Fibroblast of lung (primary cell): Measurements from ENCODE around the gene HAPLN3.

Source experiments
- EZH2 ChIP-seq: IDR thresholded peaks from 2 replicates; pipeline ENCODE4 v1.5.1; 2012; ENCODE audit warnings: low read length, control low read depth, mild to moderate bottlenecking; ENCODE audit errors: missing control alignments
- TF ChIP-seq, protein P1 (sequence below), 2 donors: IDR thresholded peaks in 1 of 2; conservative IDR thresholded peaks in 1 of 2; 1 replicate in 1 of 2; 2 replicates in 1 of 2; pipeline ENCODE4 v1.5.1; 2011 to 2012; ENCODE audit warnings: low read length in 2 of 2, control low read depth in 1 of 2, inconsistent platforms in 1 of 2, low read depth in 1 of 2, mild to moderate bottlenecking in 1 of 2

- TF ChIP-seq, protein P1, sequence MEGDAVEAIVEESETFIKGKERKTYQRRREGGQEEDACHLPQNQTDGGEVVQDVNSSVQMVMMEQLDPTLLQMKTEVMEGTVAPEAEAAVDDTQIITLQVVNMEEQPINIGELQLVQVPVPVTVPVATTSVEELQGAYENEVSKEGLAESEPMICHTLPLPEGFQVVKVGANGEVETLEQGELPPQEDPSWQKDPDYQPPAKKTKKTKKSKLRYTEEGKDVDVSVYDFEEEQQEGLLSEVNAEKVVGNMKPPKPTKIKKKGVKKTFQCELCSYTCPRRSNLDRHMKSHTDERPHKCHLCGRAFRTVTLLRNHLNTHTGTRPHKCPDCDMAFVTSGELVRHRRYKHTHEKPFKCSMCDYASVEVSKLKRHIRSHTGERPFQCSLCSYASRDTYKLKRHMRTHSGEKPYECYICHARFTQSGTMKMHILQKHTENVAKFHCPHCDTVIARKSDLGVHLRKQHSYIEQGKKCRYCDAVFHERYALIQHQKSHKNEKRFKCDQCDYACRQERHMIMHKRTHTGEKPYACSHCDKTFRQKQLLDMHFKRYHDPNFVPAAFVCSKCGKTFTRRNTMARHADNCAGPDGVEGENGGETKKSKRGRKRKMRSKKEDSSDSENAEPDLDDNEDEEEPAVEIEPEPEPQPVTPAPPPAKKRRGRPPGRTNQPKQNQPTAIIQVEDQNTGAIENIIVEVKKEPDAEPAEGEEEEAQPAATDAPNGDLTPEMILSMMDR (conservative IDR thresholded peaks at IDR 0.05 in 1 of 2, IDR thresholded peaks at IDR 0.05 in 1 of 2; ENCODE audit: low read depth in 1 of 2, low read length in 2 of 2), result no peak
- no peak for TF ChIP-seq EZH2
Observed at GRCh38 chr15:88830016-88830415, 65.3 kb downstream of the HAPLN3 start.
